ENCODE results near the gene PCSK5. TPM values are rescaled to one million over a fixed set of nuclear protein-coding genes. Genes with fewer than 3 reads are reported as not detected.

PCSK5 gene
- total RNA-seq, 4 donors from 2014 or later: 37.7 to 53.4 (median 43.1) TPM

- no peak for TF ChIP-seq CTCF (IDR thresholded peaks at IDR 0.05)
- DNase-seq (ENCODE audit: low spot score) (no peak), ATAC-seq (ENCODE audit: low FRiP score) (no peak)
Measured at GRCh38 chr9:76405340-76405739, 514.9 kb downstream of the PCSK5 start.

GRCh38 chr9:76405868-76406267 lies 515.4 kb downstream of the PCSK5 start:
- ATAC-seq (ENCODE audit: low FRiP score) (no peak), DNase-seq (ENCODE audit: low spot score) (no peak)
- no peak for TF ChIP-seq CTCF (IDR thresholded peaks at IDR 0.05)

All from omental fat pad (tissue), 4 donors.